B cell (primary cell): ENCODE results near the gene PLEKHG3. TPM values are rescaled to one million over a fixed set of nuclear protein-coding genes. Genes with fewer than 3 reads are reported as not detected.

ENCODE experiments used
- ATAC-seq: fragments of 200-7000 bp; cut with Tn5 transposase; one replicate; pipeline ENCODE4 v1.10.0; 2021; ENCODE audit warnings: low read depth, mild to moderate bottlenecking, moderate number of reproducible peaks, moderate library complexity
- CTCF ChIA-PET: fragments of 350-600 bp; sonication (Branson Sonifier 250); formaldehyde crosslinking; loops from one replicate; lab custom pipeline; 2021; ENCODE audit warnings: antibody characterized with exemption, inconsistent platforms; lab: Charles Lee
- POLR2A ChIA-PET: fragments of 350-600 bp; sonication (Branson Sonifier 250); formaldehyde crosslinking; loops from one replicate; lab custom pipeline; 2021; ENCODE audit warnings: antibody characterized with exemption; lab: Charles Lee
- DNase-seq: peaks from one replicate; pipeline ENCODE4 v3.0.0; 2013
- H2AFZ ChIP-seq: 2 replicates; pipeline ENCODE4 v1.6.1; 2012; ENCODE audit warnings: mild to moderate bottlenecking, low read depth, low read length; ENCODE audit not compliant: insufficient read depth, poor library complexity, severe bottlenecking
- H3K27ac ChIP-seq, 2 donors: 1 replicate in 1 of 2; 2 replicates in 1 of 2; pipeline ENCODE4 v1.5.1; 2012 to 2013; ENCODE audit warnings: low read length in 2 of 2, mild to moderate bottlenecking in 2 of 2, moderate library complexity in 1 of 2
- H3K27me3 ChIP-seq, 4 experiments: fragments of 200-600 bp in 1 of 4; sonication (generic) in 1 of 4; replicated peaks in 1 of 4; 1 replicate in 2 of 4; 2 replicates in 2 of 4; pipeline versions ENCODE4 v1.6.1 to v1.7.0; 2013 to 2016; ENCODE audit warnings: low read length in 3 of 4, mild to moderate bottlenecking in 2 of 4, mixed read lengths in 1 of 4, moderate library complexity in 1 of 4; ENCODE audit not compliant: insufficient read depth in 4 of 4, control insufficient read depth in 3 of 4; ENCODE audit errors: control extremely low read depth in 1 of 4
- H3K36me3 ChIP-seq, 2 experiments: replicated peaks in 1 of 2; 1 replicate in 1 of 2; 2 replicates in 1 of 2; pipeline versions ENCODE4 v1.6.1 to v1.7.1; 2013; ENCODE audit warnings: low read length in 1 of 2; ENCODE audit not compliant: insufficient read depth in 2 of 2, control insufficient read depth in 1 of 2; ENCODE audit errors: control extremely low read depth in 1 of 2, extremely low read depth in 1 of 2
- H3K4me1 ChIP-seq, 2 donors: fragments of 200-600 bp in 1 of 2; sonication (generic) in 1 of 2; 1 replicate in 1 of 2; 2 replicates in 1 of 2; pipeline versions ENCODE4 v1.5.1 to v1.6.1; 2013 to 2017; ENCODE audit warnings: low read length in 2 of 2; ENCODE audit not compliant: control insufficient read depth in 2 of 2, insufficient read depth in 2 of 2
- H3K4me2 ChIP-seq: replicated peaks from 2 replicates; pipeline ENCODE3; 2012; ENCODE audit warnings: mild to moderate bottlenecking, low read depth, low read length; ENCODE audit not compliant: poor library complexity, severe bottlenecking
- H3K4me3 ChIP-seq, 5 experiments: fragments of 200-600 bp in 1 of 5; sonication (generic) in 1 of 5; 1 replicate in 3 of 5; 2 replicates in 2 of 5; pipeline versions ENCODE4 v1.5.1 to v1.7.0; 2011 to 2016; ENCODE audit warnings: low read length in 4 of 5, mild to moderate bottlenecking in 4 of 5, low read depth in 2 of 5, control low read depth in 1 of 5, moderate library complexity in 1 of 5; ENCODE audit not compliant: insufficient read depth in 1 of 5; ENCODE audit errors: control extremely low read depth in 1 of 5, extremely low read depth in 1 of 5
- H3K79me2 ChIP-seq: fragments of 200-600 bp; sonication (generic); one replicate; pipeline ENCODE4 v1.6.0; 2016; ENCODE audit warnings: low read length; ENCODE audit not compliant: control insufficient read depth, insufficient read depth
- H3K9ac ChIP-seq: fragments of 200-600 bp; sonication (generic); 2 replicates; pipeline ENCODE4 v1.6.1; 2017; ENCODE audit warnings: mild to moderate bottlenecking, low read length, moderate library complexity
- H3K9me3 ChIP-seq, 3 donors: one replicate each; pipeline versions ENCODE4 v1.6.1 to v1.7.1; 2013; ENCODE audit warnings: low read length in 2 of 3; ENCODE audit not compliant: control insufficient read depth in 2 of 3, insufficient read depth in 1 of 3; ENCODE audit errors: control extremely low read depth in 1 of 3
- H4K20me1 ChIP-seq: 2 replicates; pipeline ENCODE4 v1.6.0; 2012; ENCODE audit warnings: mild to moderate bottlenecking, low read length; ENCODE audit not compliant: insufficient read depth, control insufficient read depth, poor library complexity, severe bottlenecking
- H3K27ac Mint-ChIP-seq: one replicate; pipeline ENCODE4 v1.8.0; 2021; ENCODE audit warnings: mixed read lengths
- H3K27me3 Mint-ChIP-seq: one replicate; pipeline ENCODE4 v1.8.0; 2021; ENCODE audit warnings: mixed read lengths
- H3K4me1 Mint-ChIP-seq: one replicate; pipeline ENCODE4 v1.8.0; 2021; ENCODE audit warnings: mixed read lengths
- H3K4me3 Mint-ChIP-seq: one replicate; pipeline ENCODE4 v1.8.0; 2021; ENCODE audit warnings: mixed read lengths
- H3K9me3 Mint-ChIP-seq: one replicate; pipeline ENCODE4 v1.8.0; 2022; ENCODE audit warnings: mixed read lengths; ENCODE audit not compliant: insufficient read depth
- EZH2 ChIP-seq: IDR thresholded peaks from 2 replicates; pipeline ENCODE4 v1.6.1; 2012; ENCODE audit warnings: borderline replicate concordance, low read depth, mild to moderate bottlenecking, moderate library complexity, low read length; ENCODE audit not compliant: insufficient read depth, poor library complexity, severe bottlenecking
- WGBS: methylation state at CpG from one replicate; pipeline ENCODE4 v1.1.5; 2013; ENCODE audit warnings: missing lambda C conversion rate; ENCODE audit not compliant: insufficient coverage; 5-methylcytosine and 5-hydroxymethylcytosine counted together
- intact Hi-C: fragments of 100-400 bp; cut with micrococcal nuclease; formaldehyde crosslinking; loops from one replicate; pipeline ENCODE4 v1.10.0; 2022
- polyA plus RNA-seq: library from polyadenylated mRNA; depleted of rRNA; stranded (reverse); fragments of >200 nt; gene quantifications from 2 replicates; pipeline ENCODE4 v1.2.3, GENCODE V29; 2012
- total RNA-seq, 2 donors: library from RNA; stranded (reverse); fragments of 120-200 nt in 1 of 2; gene quantifications; 1 replicate in 1 of 2; 2 replicates in 1 of 2; pipeline versions ENCODE4 v1.2.3 to v1.2.4, GENCODE V29; 2013 to 2022
- TF ChIP-seq, protein P1 (sequence below): fragments of 200-600 bp; IDR thresholded peaks from one replicate; pipeline ENCODE4 v1.8.0; 2022; ENCODE audit warnings: antibody characterized with exemption, mild to moderate bottlenecking

The PLEKHG3 gene
- total and polyA plus RNA-seq, 2 donors (not counting 1 experiment from before 2014, with no cell fraction given): 0.12 to 0.25 TPM

DNA sequence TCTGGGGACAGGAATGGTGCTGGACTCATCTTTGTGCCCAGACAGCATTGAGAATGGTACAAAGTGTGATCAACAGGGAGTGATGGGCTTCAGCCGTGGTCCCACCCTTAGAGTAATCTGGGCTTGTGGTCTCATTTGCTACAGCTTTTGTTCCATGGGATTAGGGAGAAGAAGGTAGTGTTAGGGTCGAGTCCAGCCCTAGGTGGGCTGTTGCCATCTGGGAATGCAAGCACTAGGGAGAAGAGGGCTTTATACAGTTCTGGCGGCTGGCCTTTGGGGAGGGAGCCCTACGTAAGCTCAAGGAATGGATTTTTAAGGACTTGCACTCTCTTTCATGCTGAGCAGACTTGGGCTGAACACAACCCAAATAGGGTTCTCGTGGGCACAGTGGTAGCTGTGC, 4.9 kb downstream of the PLEKHG3 start:
- POLR2A ChIA-PET: no interaction called here

DNA sequence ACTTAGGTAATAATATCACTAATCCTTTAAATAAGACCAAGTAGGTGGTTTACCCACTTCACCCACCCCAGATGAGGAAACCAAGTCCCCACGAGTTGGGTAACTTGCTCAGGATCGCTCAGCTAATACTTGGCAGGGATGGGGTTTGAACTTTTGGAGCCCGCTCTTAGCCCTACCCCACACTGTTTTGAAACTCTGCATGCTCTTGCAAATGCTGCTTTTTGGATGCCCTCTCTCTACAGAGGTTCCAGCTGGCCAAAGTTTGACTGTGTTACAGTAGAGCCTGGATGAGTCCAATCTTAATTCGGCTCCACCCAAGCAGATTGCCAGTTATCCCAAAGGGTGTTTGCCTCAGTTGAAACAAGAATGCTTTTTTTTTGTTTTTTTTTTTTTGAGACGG, 6.8 kb downstream of the PLEKHG3 start:
- 96% methylated on average over 4 of the region's 5 CpGs for WGBS
- no peak overlapping the region for H3K27ac Mint-ChIP-seq
- Histone ChIP-seq H4K20me1 (no peaks in the 10 kb centered on the region), H3K27ac (no peak overlapping the region), H3K9me3 (peaks cover 4 to 18% (median 17%) of the 10 kb centered on the region in 3 donors), H3K4me3 (no peak overlapping the region), H3K4me1 (peaks cover 15 to 21% of the 10 kb centered on the region in 2 donors), H3K36me3 (no peaks in the 10 kb centered on the region), H2AFZ (no peak overlapping the region), H3K79me2 (no peaks in the 10 kb centered on the region), H3K27me3 (peaks cover 0 to 25% (median 5%) of the 10 kb centered on the region in 4 experiments), H3K9ac (no peak overlapping the region), H3K4me2 (no peak overlapping the region)
- intact Hi-C loops: no loop called here
- H3K27me3 Mint-ChIP-seq: peaks cover 46% of the 10 kb centered on the region
- H3K4me1 Mint-ChIP-seq: peaks cover 23% of the 10 kb centered on the region
- TF ChIP-seq, protein P1, sequence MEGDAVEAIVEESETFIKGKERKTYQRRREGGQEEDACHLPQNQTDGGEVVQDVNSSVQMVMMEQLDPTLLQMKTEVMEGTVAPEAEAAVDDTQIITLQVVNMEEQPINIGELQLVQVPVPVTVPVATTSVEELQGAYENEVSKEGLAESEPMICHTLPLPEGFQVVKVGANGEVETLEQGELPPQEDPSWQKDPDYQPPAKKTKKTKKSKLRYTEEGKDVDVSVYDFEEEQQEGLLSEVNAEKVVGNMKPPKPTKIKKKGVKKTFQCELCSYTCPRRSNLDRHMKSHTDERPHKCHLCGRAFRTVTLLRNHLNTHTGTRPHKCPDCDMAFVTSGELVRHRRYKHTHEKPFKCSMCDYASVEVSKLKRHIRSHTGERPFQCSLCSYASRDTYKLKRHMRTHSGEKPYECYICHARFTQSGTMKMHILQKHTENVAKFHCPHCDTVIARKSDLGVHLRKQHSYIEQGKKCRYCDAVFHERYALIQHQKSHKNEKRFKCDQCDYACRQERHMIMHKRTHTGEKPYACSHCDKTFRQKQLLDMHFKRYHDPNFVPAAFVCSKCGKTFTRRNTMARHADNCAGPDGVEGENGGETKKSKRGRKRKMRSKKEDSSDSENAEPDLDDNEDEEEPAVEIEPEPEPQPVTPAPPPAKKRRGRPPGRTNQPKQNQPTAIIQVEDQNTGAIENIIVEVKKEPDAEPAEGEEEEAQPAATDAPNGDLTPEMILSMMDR: no peak
- no peak for TF ChIP-seq EZH2
- no peak for ATAC-seq
- no peak overlapping the region for H3K4me3 Mint-ChIP-seq
- ChIA-PET POLR2A (no interaction called here), CTCF (no interaction called here)
- no peak for DNase-seq
- H3K9me3 Mint-ChIP-seq: peaks cover 8% of the 10 kb centered on the region

More for the DNA sequence above, 4.9 kb downstream of the PLEKHG3 start:
- no peaks in the 10 kb centered on the region for H4K20me1 ChIP-seq
- peak overlapping the region in 3 of 5 experiments; percentile 14 to 34 (median 25) for H3K4me3 ChIP-seq
- no peak for TF ChIP-seq EZH2
- TF ChIP-seq, protein P1: no peak
- H3K9ac ChIP-seq: peak overlapping the region; percentile 44
- intact Hi-C loops: no loop called here
- H3K4me1 Mint-ChIP-seq: peaks cover 35% of the 10 kb centered on the region
- H3K4me1 ChIP-seq: peaks cover 34 to 37% of the 10 kb centered on the region in 2 donors
- H3K4me3 Mint-ChIP-seq: peak overlapping the region; percentile 66
- peak overlapping the region; percentile 65 for H3K4me2 ChIP-seq
- peaks cover 6% of the 10 kb centered on the region for H3K9me3 Mint-ChIP-seq
- CTCF ChIA-PET: interaction anchor here (0.6 kb wide), 1 partner anchor 17 kb away, joined by 4 read pairs; no protein-coding TSS in a partner anchor
- H2AFZ ChIP-seq: peak overlapping the region; percentile 65
- H3K27me3 ChIP-seq: peaks cover 0 to 25% (median 9%) of the 10 kb centered on the region in 4 experiments
- ATAC-seq (no peak), DNase-seq (no peak)
- 86% methylated on average over 5 of the region's 5 CpGs for WGBS
- H3K27me3 Mint-ChIP-seq: peaks cover 46% of the 10 kb centered on the region
- no peak overlapping the region for H3K27ac Mint-ChIP-seq
- no peak overlapping the region for H3K27ac ChIP-seq
- no peaks in the 10 kb centered on the region for H3K79me2 ChIP-seq
- H3K36me3 ChIP-seq: no peaks in the 10 kb centered on the region
- H3K9me3 ChIP-seq: peaks cover 0 to 10% (median 3%) of the 10 kb centered on the region in 3 donors
